Panc1 (cell line): ENCODE results near the gene DLGAP5. TPM values are rescaled to one million over a fixed set of nuclear protein-coding genes. Genes with fewer than 3 reads are reported as not detected.

ENCODE experiments used
- ATAC-seq: fragments of 200-7000 bp; cut with Tn5 transposase; 2 replicates; pipeline ENCODE4 v1.9.1; 2020; ENCODE audit warnings: mild to moderate bottlenecking, moderate library complexity
- BruUV-seq: library from RNA; stranded (reverse); fragments of 400-500 nt; replicated peaks from 2 replicates; lab custom pipeline; 2021; lab: Mats Ljungman, UMichigan
- CTCF ChIA-PET: fragments of 300-600 bp; sonication (Branson Sonifier 250); formaldehyde crosslinking; loops from one replicate; lab custom pipeline; 2022; ENCODE audit warnings: antibody characterized with exemption; lab: Charles Lee
- POLR2A ChIA-PET: fragments of 300-600 bp; sonication (Branson Sonifier 250); formaldehyde crosslinking; loops from one replicate; lab custom pipeline; 2022; ENCODE audit warnings: antibody characterized with exemption; lab: Charles Lee
- DNase-seq: peaks from one replicate; pipeline ENCODE4 v3.0.0-alpha.2; 2010; ENCODE audit warnings: low read depth, low spot score
- H3K27ac ChIP-seq: 2 replicates; pipeline ENCODE4 v1.5.1; 2011; ENCODE audit warnings: mild to moderate bottlenecking, low read length, inconsistent platforms
- H3K27me3 ChIP-seq: fragments of 200-500 bp; sonication (Bioruptor generic); 2 replicates; pipeline ENCODE4 v1.6.0; 2014; ENCODE audit warnings: low read length, inconsistent platforms; ENCODE audit not compliant: control insufficient read depth, insufficient read depth
- H3K36me3 ChIP-seq: fragments of 200-500 bp; sonication (Bioruptor generic); 2 replicates; pipeline ENCODE4 v1.5.1; 2014; ENCODE audit warnings: inconsistent platforms, mild to moderate bottlenecking, low read length, moderate library complexity; ENCODE audit not compliant: control insufficient read depth, insufficient read depth
- H3K4me1 ChIP-seq: 2 replicates; pipeline ENCODE4 v1.5.1; 2011; ENCODE audit warnings: inconsistent platforms, mild to moderate bottlenecking, low read length, moderate library complexity; ENCODE audit not compliant: control insufficient read depth, insufficient read depth
- H3K4me3 ChIP-seq, 2 experiments: 2 replicates each; pipeline ENCODE4 v1.5.1; 2011 to 2012; ENCODE audit warnings: low read depth in 2 of 2, low read length in 2 of 2, mild to moderate bottlenecking in 2 of 2, inconsistent platforms in 1 of 2, moderate library complexity in 1 of 2
- H3K9me3 ChIP-seq: fragments of 200-500 bp; sonication (Bioruptor generic); 2 replicates; pipeline ENCODE4 v1.5.1; 2014; ENCODE audit warnings: low read depth, mild to moderate bottlenecking, inconsistent platforms, low read length, moderate library complexity; ENCODE audit not compliant: control insufficient read depth, insufficient read depth
- CTCF ChIP-seq: fragments of 450-650 bp; IDR thresholded peaks from 2 replicates; pipeline ENCODE4 v1.5.1; 2017; ENCODE audit warnings: mild to moderate bottlenecking
- POLR2AphosphoS5 ChIP-seq: IDR thresholded peaks from 2 replicates; pipeline ENCODE4 v1.6.1; 2012; ENCODE audit warnings: mild to moderate bottlenecking, low read depth, low read length, moderate library complexity
- REST ChIP-seq, 2 experiments: IDR thresholded peaks; 2 replicates each; pipeline ENCODE4 v1.6.1; 2011 to 2012; ENCODE audit warnings: low read depth in 2 of 2, control low read depth in 1 of 2, low read length in 1 of 2, mild to moderate bottlenecking in 1 of 2, moderate library complexity in 1 of 2; ENCODE audit not compliant: insufficient read depth in 1 of 2
- SIN3A ChIP-seq: IDR thresholded peaks from 2 replicates; pipeline ENCODE4 v1.6.1; 2012; ENCODE audit warnings: low read depth, mild to moderate bottlenecking, low read length, moderate library complexity, borderline replicate concordance; ENCODE audit not compliant: insufficient read depth
- TCF7L2 ChIP-seq: IDR thresholded peaks from 2 replicates; pipeline ENCODE4 v1.6.1; 2011; ENCODE audit warnings: mild to moderate bottlenecking, low read depth, low read length, inconsistent platforms
- in situ Hi-C: cut with HindIII; loops from 2 replicates; pipeline ENCODE4 v1.10.0; 2016; ENCODE audit warnings: low sequenced_read_pairs, low pct_unique_long_range_greater_than_20kb
- intact Hi-C: fragments of 100-400 bp; cut with micrococcal nuclease; formaldehyde crosslinking; loops from one replicate; pipeline ENCODE4 v1.10.0; 2022; ENCODE audit not compliant: unreplicated experiment
- total RNA-seq: library from RNA; stranded (reverse); gene quantifications from one replicate; pipeline ENCODE4 v1.2.1, GENCODE V29; 2021; ENCODE audit not compliant: unreplicated experiment

DLGAP5 gene
- total RNA-seq, 1 experiment from 2014 or later: 48.7 TPM

- TF ChIP-seq SIN3A (no peak), POLR2AphosphoS5 (no peak), REST (IDR thresholded peaks at IDR 0.05; ENCODE audit: insufficient read depth in 1 of 2, low read depth in 2 of 2, low read length in 1 of 2) (no peak), CTCF (no peak), TCF7L2 (no peak)
- peaks cover 11% of the 10 kb centered on the region for H3K4me1 ChIP-seq
- intact Hi-C loops: no loop called here
- no peak overlapping the region for H3K4me3 ChIP-seq
- peak overlapping the region; percentile 35; the same call in 1 of the 2 replicates for H3K27ac ChIP-seq
- H3K9me3 ChIP-seq: no peaks in the 10 kb centered on the region
- ChIA-PET CTCF (no interaction called here), POLR2A (interaction anchor here (0.5 to 0.7 kb wide), 2 partner anchors 114 to 236 kb away, joined by 5 to 13 read pairs; no protein-coding TSS in a partner anchor)
- no peaks in the 10 kb centered on the region for H3K27me3 ChIP-seq
- no TSS peak for BruUV-seq
- no peaks in the 10 kb centered on the region for H3K36me3 ChIP-seq
- DNase-seq (no peak), ATAC-seq (no peak)
- in situ Hi-C loops: no loop called here
Observed at GRCh38 chr14:55120571-55121495, 70.6 kb downstream of the DLGAP5 start.

GRCh38 chr14:55118761-55119160 lies 72.6 kb downstream of the DLGAP5 start:
- no peak for ATAC-seq
- POLR2A ChIA-PET: no interaction called here
- no peaks in the 10 kb centered on the region for H3K9me3 ChIP-seq
- no peak overlapping the region for H3K4me3 ChIP-seq
- in situ Hi-C loops: no loop called here
- H3K4me1 ChIP-seq: peaks cover 11% of the 10 kb centered on the region
- TF ChIP-seq TCF7L2 (no peak), POLR2AphosphoS5 (no peak), SIN3A (no peak), REST (IDR thresholded peaks at IDR 0.05; ENCODE audit: insufficient read depth in 1 of 2, low read depth in 2 of 2, low read length in 1 of 2) (no peak), CTCF (no peak)
- CTCF ChIA-PET: interaction anchor here (1.0 kb wide), 1 partner anchor 11 kb away, joined by 3 read pairs; no protein-coding TSS in a partner anchor
- BruUV-seq: no TSS peak
- no peak for DNase-seq
- H3K27me3 ChIP-seq: no peaks in the 10 kb centered on the region
- no peaks in the 10 kb centered on the region for H3K36me3 ChIP-seq
- peak overlapping the region; percentile 29; the same call in 1 of the 2 replicates for H3K27ac ChIP-seq
- intact Hi-C loops: no loop called here
